ENCODE data around the gene PTPN20.
"Not testable (repeated sequence)": the region's sequence is repeated elsewhere in the genome, so short reads cannot be mapped to it uniquely, and the experiment has no call there.

PTPN20 gene

GRCh38 chr10:46911144-46911876 lies at the start of gene PTPN20:
TSS of gene PTPN20 (plus strand) at chr10:46911428. CDS start at chr10:46932500, 21,072 bp downstream.
- not testable (repeated sequence) for DNase-seq

GRCh38 chr10:46869716-46870115 lies 41.5 kb upstream of the PTPN20 start:
- DNase-seq, result not testable (repeated sequence)

- DNase-seq, result not testable (repeated sequence)
Observed at GRCh38 chr10:46871583-46871982, 39.6 kb upstream of the PTPN20 start.

DNA sequence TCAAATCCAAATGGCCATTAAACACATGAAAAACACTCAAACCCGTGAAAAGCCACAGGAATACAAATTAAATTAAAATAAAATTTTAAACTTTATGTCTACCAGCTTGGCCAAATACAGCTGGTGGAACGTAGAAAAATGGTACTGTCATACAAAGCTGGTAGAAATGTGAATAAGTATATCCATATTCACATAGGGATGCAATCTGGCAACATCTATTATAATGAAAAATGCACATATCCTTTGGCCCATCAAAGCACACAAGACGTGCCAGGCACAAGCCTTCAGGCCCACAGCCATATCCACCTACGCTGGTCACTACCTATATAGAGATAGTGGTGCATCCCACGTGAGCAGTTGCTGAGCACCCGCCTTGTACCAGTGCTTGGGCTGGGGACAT lies 35.9 kb upstream of the PTPN20 start:
- not testable (repeated sequence) for DNase-seq

GRCh38 chr10:46876773-46877172 lies 34.5 kb upstream of the PTPN20 start:
- not testable (repeated sequence) for DNase-seq

GRCh38 chr10:46878761-46879160 lies 32.5 kb upstream of the PTPN20 start:
- DNase-seq, result not testable (repeated sequence)

DNA sequence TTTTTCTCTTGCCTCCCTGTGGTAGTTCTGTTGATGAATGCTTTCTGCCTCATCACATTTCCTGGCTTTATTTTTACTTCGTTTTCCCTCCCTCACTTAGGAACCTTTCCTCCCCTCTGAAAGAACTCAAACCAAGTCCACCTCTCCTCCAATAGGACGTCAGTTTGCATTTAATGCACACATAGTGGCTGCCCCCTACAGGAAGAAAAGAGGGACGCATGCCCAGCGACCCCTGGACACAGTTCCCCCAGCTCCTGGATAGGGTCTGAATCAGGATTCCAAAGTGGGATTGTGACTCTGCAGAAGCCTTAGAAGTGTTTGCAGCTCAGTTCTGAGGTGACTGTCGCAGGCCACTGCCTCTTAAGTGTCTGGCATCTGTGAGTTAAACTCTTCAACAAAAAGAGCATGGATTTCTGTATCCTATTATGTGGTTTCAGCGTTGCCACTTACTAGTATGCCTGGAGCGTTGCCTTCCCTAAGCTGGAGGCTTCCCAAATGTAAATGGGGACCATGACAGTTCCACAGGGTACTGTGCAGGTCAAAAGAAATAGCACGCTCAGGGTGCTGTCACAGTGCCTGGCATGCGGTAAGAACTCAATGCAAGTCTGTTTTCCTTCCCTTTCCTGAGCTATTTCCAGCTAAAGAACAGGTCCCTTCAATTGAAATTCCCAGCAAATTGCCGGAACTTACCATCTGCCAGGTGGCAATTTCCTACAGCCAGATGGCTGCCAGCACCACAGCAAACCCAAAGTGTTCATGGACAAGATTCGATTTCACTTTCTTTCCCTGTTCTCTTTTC lies 20.2 kb upstream of the PTPN20 start:
- DNase-seq, result not testable (repeated sequence)

DNA sequence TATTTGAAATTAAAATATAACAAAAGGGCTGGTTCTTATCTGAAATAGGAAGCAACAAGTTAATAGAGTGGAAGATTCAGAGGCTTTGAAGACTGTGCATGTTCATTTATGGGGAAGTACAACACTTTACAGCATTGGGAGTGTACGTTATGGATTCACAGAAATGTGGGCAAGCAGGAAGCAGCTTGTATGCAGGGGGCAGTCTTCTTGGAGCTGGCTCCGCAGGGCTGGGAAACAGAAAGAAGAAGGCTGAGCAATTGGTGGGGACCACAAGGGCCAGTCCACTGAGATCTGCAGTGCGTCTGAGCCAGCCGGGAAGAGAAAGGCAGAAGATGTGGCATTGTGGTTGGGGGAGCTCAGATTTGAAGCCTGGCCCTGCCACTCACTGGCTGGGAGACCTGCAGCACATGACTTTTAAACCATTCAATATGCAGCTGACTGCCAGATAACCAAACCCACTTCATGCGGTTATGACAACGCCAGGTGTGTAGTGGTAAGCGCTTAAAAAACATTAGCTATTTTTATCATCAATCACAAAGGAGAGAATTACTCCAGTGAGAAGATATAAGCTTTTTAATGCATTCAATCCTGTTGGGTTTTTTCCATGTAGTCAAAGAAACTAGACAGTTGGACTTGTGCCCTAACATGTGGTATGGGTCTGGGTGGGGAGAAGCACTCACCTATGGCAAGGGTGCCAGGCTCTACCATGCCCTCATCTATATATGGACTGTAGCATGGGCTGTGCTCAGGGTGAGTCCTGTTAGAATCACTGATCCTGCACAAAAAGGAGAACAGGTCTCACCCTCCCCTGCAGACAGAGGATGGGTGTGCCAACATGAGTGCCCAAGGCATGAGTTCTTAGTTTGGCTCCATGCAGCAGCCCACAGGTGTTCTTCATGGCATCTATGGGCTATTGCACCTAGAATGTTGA lies 14.2 kb upstream of the PTPN20 start:
- not testable (repeated sequence) for DNase-seq

- not testable (repeated sequence) for DNase-seq
Observed at GRCh38 chr10:46901247-46901646, 10.0 kb upstream of the PTPN20 start.

DNA sequence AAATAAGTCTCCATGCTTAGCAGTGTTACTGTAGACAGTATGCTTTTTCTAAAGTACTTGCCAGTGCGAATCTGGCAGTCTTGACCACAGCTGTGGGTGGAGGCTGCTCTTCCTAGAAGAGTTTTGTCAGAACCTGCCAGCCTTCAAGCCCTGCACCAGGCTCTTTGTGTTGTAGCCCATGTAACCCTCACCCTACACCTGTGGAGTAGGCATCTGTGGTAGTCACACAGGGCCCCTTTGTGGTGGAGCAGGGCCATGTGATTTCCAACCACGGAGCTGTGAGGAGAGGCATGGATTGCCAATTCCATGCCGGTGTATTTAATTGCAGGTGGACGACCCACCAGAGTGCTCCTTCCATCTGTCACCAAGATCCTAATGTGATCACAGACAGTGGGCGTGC lies 7.4 kb upstream of the PTPN20 start:
- DNase-seq, result not testable (repeated sequence)

GRCh38 chr10:46906359-46906758 lies 4.9 kb upstream of the PTPN20 start:
- not testable (repeated sequence) for DNase-seq

GRCh38 chr10:46907185-46908117 lies 3.8 kb upstream of the PTPN20 start:
- not testable (repeated sequence) for DNase-seq

DNA sequence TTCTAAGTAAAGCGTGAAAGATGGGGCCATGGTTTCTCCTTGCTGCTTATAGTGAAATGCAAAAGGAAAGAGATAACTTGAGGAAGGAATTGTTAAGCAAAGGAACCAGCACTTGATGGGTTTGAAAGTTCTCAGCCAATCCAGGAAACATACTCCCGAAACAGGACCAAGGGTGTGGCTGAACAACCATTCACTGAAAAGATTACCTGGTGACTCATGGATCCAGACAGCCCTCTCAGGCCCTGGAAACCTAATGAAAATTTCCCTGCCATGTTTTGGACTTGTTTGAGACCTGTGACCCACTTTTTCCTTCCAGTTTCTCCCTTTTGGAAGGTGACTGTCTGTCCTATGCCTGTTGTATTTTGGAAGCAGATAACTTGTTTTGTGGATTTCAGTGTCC lies 11.3 kb downstream of the PTPN20 start:
- DNase-seq, result not testable (repeated sequence)

DNA sequence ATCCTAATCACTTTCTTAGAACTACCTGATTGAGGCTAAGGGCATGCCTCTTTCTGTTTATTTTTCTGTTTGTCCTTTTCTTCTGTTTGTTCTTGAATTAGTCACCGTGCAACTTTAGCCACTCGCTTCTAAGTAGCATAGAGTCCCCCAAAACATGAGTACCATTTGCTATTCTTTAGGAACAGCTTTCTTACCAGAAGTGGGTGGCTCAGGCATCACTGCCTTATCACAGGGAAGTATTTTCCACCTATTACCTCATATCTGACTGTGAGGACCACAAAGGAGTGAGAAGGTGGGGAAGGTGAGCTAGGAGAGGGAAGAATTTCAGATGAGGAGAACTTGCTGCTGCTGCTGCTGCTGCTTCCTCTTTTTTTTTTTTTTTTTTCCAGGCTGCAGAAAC lies 13.9 kb downstream of the PTPN20 start:
- DNase-seq, result not testable (repeated sequence)

GRCh38 chr10:46925853-46926252 lies 14.6 kb downstream of the PTPN20 start:
- DNase-seq, result not testable (repeated sequence)

DNA sequence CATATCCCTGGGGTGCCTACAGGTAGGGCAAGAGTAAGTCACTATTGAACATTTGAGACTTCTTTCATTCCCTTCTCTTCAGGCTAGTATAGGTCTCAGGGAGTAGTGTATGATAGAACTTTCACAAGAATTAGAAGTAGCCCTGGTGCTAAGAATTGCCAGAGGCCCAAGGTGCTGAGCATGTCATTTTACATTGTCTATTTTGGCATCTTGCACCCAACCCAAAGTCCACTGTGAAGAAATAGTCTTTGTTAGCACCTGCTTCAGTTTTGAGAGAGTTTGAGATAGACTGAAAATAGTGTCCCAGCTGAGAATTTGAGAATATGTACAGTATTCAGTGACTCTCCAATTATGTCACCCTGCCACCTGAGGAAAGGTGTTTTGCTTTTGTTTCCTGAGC lies 17.6 kb downstream of the PTPN20 start:
- DNase-seq, result not testable (repeated sequence)

- DNase-seq, result not testable (repeated sequence)
Observed at GRCh38 chr10:46932383-46932782, 21.2 kb downstream of the PTPN20 start.

GRCh38 chr10:46941091-46941490 lies 29.9 kb downstream of the PTPN20 start:
- not testable (repeated sequence) for DNase-seq

GRCh38 chr10:46948687-46949518 lies 37.7 kb downstream of the PTPN20 start:
- not testable (repeated sequence) for DNase-seq

GRCh38 chr10:46952540-46952939 lies 41.3 kb downstream of the PTPN20 start:
- not testable (repeated sequence) for DNase-seq

- DNase-seq, result not testable (repeated sequence)
Observed at GRCh38 chr10:46960742-46961141, 49.5 kb downstream of the PTPN20 start.
